Transverse colon (tissue), 4 donors: Measurements from ENCODE around the gene CNDP2.

ENCODE experiments used
- CTCF ChIP-seq, 5 experiments: fragments of 200-600 bp in 3 of 5; fragments of 450-650 bp in 2 of 5; sonication (generic) in 3 of 5; IDR thresholded peaks; 1 replicate in 2 of 5; 2 replicates in 3 of 5; pipeline ENCODE4 v1.5.1; 2016 to 2017; ENCODE audit warnings: antibody characterized with exemption in 5 of 5, inconsistent platforms in 3 of 5, mild to moderate bottlenecking in 2 of 5, moderate library complexity in 1 of 5
- EP300 ChIP-seq: sonication (generic); formaldehyde crosslinking; IDR thresholded peaks from one replicate; pipeline ENCODE4 v1.6.1; 2017; ENCODE audit warnings: antibody characterized with exemption, low read depth
- POLR2AphosphoS5 ChIP-seq, 3 donors: sonication (generic); formaldehyde crosslinking; IDR thresholded peaks; one replicate each; pipeline ENCODE4 v1.6.1; 2016; ENCODE audit warnings: antibody characterized with exemption in 3 of 3

- TF ChIP-seq CTCF (IDR thresholded peaks at IDR 0.05) = no peak
- TF ChIP-seq POLR2AphosphoS5 (IDR thresholded peaks at IDR 0.05) = no peak
- TF ChIP-seq EP300 = no peak
Observed at GRCh38 chr18:74521068-74521725, 25.0 kb downstream of the CNDP2 start.
